ENCODE data around the gene ALOX15. TPM values are rescaled to one million over a fixed set of nuclear protein-coding genes. Genes with fewer than 3 reads are reported as not detected.

Gene ALOX15
- total RNA-seq, 4 donors from 2014 or later = not detected

DNA sequence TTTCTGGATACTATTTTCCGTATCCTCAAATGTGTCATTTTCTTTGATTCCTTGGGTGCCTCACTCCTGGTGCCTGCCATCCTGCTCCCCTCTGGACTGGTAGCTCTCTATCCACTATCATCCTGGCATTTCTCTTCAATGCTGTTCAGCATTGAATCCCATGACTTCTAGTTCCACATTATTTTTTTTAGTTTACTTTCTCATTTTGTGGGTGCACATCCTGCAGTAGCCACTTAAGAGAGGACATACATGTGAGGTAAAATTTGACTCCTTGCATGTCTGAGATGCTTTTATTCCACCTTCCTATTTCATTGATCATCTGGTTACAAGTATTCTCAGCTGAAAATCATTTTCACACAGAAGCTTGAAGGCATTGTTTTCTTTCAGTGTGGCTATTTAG lies 19.1 kb downstream of the ALOX15 start:
- no peaks in the 10 kb centered on the region for H3K36me3 ChIP-seq
- H3K4me3 ChIP-seq = no peak overlapping the region
- H3K4me1 ChIP-seq = no peaks in the 10 kb centered on the region
- no peaks in the 10 kb centered on the region for H3K27me3 ChIP-seq
- no peak for DNase-seq
- H3K27ac ChIP-seq = no peak overlapping the region
- no peaks in the 10 kb centered on the region for H3K9me3 ChIP-seq
- no peak for TF ChIP-seq CTCF (IDR thresholded peaks at IDR 0.05)
- no peak for TF ChIP-seq POLR2A (IDR thresholded peaks at IDR 0.05)

- H3K4me1 ChIP-seq = no peaks in the 10 kb centered on the region
- TF ChIP-seq CTCF (IDR thresholded peaks at IDR 0.05) (no peak), POLR2A (IDR thresholded peaks at IDR 0.05) (no peak)
Measured at GRCh38 chr17:4620531-4621101, 20.9 kb downstream of the ALOX15 start.

DNA sequence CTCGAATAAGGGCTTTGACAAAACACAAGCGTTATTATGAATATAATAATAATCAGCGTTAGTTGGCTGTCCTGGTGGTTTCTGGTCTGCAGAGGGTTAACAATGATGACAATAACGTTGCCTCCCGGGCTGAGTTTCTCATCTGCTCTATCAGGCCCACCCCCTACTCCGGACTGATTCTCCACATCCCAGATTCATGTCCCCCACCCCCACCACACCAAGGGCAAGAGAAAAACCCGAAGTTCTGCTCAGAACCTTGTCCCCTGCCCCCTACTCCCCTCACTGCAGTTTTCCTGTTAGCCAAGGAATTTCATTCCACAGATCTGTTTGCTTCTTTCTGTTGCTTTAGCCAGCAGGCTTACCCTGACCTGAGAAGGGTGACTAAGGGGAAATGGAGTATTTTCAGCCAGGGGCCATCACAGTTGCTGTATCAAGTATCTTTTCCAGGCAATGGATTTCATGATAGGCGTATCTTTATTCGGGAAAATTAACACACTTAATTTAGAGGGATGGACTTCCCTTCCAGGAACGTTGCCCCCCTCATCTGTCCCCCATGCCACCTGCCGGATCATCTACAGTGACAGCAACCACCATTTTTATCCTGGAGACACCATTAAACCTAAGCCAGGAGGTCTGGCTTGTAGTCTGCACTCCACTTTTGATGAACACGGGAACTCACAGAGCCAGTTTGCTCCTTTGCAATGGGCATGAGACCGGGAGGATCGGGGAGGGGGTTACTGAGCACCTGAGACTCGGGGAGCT lies 23.7 kb downstream of the ALOX15 start:
- H3K4me3 ChIP-seq = no peak overlapping the region
- H3K4me1 ChIP-seq = no peaks in the 10 kb centered on the region
- no peak for TF ChIP-seq POLR2A (IDR thresholded peaks at IDR 0.05)
- TF ChIP-seq CTCF (IDR thresholded peaks at IDR 0.05) = no peak
- no peak overlapping the region for H3K27ac ChIP-seq
- DNase-seq = no peak
- H3K27me3 ChIP-seq = no peaks in the 10 kb centered on the region
- no peaks in the 10 kb centered on the region for H3K9me3 ChIP-seq
- H3K36me3 ChIP-seq = no peaks in the 10 kb centered on the region

More at GRCh38 chr17:4620531-4621101, 20.9 kb downstream of the ALOX15 start:
- H3K27ac ChIP-seq = no peak overlapping the region
- no peaks in the 10 kb centered on the region for H3K36me3 ChIP-seq
- no peaks in the 10 kb centered on the region for H3K27me3 ChIP-seq
- DNase-seq = no peak
- H3K9me3 ChIP-seq = no peaks in the 10 kb centered on the region
- no peak overlapping the region for H3K4me3 ChIP-seq

DNA sequence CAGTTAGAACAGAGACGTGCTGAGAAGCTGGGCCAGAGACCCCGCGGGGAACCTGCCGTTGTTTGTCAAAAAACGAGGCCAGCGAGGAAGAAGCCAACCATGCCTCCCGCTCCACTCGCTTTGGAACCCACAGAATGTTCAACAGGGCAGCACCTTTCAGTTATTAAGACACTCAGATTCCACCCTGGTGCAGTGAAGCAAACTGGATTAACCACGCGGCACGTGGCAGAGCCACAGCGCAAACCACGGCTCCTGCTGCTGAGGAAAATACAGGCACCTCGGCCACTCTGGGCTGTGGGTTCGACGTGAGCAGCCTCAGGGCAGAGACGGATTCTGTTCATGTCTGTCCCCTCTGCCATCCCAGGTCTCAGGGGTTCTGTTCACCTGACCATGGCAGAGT lies 24.4 kb downstream of the ALOX15 start:
- no peaks in the 10 kb centered on the region for H3K27me3 ChIP-seq
- H3K4me1 ChIP-seq = no peaks in the 10 kb centered on the region
- no peak overlapping the region for H3K4me3 ChIP-seq
- no peak for DNase-seq
- TF ChIP-seq CTCF (IDR thresholded peaks at IDR 0.05) = no peak
- TF ChIP-seq POLR2A (IDR thresholded peaks at IDR 0.05) = no peak
- no peaks in the 10 kb centered on the region for H3K9me3 ChIP-seq
- no peaks in the 10 kb centered on the region for H3K36me3 ChIP-seq
- H3K27ac ChIP-seq = no peak overlapping the region

GRCh38 chr17:4616476-4616875 lies 25.0 kb downstream of the ALOX15 start:
- Histone ChIP-seq H3K4me3 (no peak overlapping the region), H3K27me3 (no peaks in the 10 kb centered on the region), H3K9me3 (no peaks in the 10 kb centered on the region), H3K4me1 (no peaks in the 10 kb centered on the region), H3K27ac (no peak overlapping the region), H3K36me3 (no peaks in the 10 kb centered on the region)
- TF ChIP-seq POLR2A (IDR thresholded peaks at IDR 0.05) (no peak), CTCF (IDR thresholded peaks at IDR 0.05) (no peak)
- DNase-seq = no peak
